DLD1 (cell line): ENCODE results near the gene CHN2.
"Not testable (repeated sequence)": the region's sequence is repeated elsewhere in the genome, so short reads cannot be mapped to it uniquely, and the experiment has no call there.

Experiments used
- in situ Hi-C: cut with HindIII; loops from 2 replicates; pipeline ENCODE4 v1.10.0; 2017; ENCODE audit warnings: low sequenced_read_pairs

Gene CHN2

DNA sequence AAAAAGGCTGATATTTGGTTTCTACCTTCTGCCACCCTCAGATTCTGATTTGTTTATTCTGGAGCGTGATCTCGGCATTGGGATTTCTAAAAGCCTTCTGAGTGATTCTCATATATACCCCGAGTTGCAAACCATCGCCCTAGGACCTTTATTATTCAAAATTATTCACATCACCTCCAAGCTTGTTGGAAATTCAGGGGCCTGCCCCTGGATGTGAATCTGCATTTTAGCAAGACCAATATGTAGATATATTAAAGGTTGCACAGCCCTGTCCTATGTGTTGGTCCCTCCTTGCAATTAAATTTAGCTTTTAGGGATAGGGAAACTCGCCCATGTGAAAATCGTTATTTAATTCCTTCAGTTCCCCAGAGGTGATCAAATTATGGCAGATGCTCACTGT, 9.0 kb upstream of the CHN2 start:
- in situ Hi-C loops, result no loop called here

DNA sequence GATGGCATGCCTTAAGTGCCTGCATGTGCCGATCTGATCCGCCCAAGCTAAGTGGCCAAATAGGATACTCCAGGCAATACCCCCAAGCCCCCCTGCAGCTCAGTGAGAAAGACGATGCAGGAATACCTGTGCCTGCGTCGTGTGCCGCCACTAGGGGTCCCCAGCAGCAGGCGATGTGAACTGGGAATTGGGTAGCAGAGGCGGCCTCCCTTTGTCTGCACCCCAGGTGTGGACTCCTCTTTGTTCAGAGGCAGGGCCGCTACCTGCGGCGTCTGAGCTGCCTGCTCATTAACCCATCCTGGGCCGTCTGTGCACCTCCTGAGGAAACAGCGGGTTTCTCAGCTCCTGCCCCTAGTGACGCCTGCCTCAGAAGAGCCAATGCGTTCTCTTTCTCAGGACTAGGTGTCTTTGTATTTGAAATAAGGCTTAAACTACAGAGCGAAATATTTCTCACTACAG, 4.8 kb upstream of the CHN2 start:
- in situ Hi-C loops, result no loop called here

GRCh38 chr7:29190349-29191045, 4.1 kb upstream of the CHN2 start:
- in situ Hi-C loops, result no loop called here

DNA sequence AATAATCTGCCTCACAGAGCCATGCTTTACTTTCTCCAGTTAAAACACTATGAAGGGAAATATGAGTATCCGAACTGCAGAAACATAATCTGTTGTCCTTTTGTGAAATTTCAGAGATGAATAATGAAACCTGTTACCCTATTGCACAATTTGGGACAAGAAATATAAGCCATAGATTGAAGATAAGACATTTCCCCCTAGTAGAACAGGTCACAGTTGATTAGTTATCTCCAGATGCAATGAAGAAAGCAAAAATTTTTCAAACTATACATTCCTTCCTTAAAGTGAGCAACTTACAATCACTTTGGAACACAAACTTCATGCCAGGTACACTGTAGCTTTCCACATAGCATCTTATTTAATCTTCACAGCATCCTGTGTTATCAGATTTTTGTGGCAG, 2.3 kb upstream of the CHN2 start:
- in situ Hi-C loops, result no loop called here

DNA sequence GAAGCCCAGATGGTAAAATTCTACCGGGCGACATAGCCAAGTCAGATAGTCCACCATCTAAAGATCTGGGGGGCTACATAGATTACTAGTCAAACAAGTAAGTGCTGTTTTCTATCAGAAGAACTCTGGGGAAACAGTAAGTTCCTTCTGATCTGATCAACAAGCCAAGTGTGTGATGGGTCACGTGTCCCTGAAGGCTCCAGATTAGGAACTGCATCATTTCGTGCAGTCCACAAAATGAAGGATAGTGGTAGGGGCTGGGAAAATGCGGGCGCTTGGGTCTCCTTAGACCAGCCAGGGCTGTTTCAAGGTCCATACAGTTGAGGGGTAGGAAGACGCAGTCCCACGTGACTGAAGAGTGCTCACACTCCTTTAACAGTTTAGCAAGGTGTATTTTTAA, 1.8 kb upstream of the CHN2 start:
- in situ Hi-C loops, result no loop called here

- in situ Hi-C loops, result no loop called here
Measured at GRCh38 chr7:29193316-29194205, 1.0 kb upstream of the CHN2 start.

- in situ Hi-C loops, result no loop called here
Measured at GRCh38 chr7:29194206-29194593, 375 bp upstream of the CHN2 start.

DNA sequence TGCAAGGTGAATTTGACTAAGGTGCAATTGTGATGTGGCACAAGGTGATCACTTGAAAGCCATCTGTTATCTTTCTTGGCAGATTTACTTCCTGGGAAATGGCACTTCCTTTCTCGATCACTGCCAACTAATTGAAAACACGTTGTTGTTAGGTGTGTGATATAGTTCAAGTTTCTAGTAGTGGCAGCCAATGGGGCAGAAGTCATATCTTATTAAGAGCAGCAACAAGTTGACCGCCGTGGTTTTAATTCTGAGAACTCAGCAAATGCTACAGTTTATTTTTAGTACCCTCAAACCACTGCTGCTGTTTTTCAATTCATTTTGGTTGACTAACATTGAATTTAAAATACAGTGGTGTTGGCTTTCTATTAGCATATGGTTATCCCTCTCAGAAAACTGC, 1.6 kb downstream of the CHN2 start:
- in situ Hi-C loops, result no loop called here

DNA sequence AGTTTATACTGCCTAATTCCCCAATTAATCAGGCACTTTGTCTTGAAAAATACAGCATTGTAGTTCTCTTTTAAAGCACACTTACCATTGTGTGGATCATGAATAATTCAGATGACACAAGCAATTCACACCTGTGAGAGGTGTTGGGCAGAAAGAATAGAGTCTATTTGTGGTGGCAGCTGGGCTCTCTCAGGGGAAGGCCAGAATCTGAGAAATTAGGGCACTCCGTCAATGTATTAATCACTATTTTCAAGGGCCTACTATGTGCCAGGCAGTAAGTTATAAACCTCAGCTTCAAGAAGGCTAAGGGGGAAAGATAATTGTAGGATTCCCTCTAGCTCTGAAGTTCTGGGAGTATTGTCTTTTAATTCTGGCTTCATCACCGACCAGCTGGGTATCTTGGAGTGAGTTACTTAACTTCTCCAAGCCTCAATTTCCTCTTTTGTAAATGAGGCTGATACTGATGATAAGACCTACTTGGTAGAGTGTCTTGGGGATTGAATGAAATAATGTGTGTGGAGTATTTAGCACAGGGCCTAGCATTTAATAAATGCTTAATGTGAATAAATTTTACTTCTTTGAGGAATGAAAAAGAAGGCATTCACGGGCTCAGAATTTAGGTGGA, 2.5 kb downstream of the CHN2 start:
- in situ Hi-C loops, result no loop called here

GRCh38 chr7:29197916-29198315, 3.3 kb downstream of the CHN2 start:
- in situ Hi-C loops, result no loop called here

DNA sequence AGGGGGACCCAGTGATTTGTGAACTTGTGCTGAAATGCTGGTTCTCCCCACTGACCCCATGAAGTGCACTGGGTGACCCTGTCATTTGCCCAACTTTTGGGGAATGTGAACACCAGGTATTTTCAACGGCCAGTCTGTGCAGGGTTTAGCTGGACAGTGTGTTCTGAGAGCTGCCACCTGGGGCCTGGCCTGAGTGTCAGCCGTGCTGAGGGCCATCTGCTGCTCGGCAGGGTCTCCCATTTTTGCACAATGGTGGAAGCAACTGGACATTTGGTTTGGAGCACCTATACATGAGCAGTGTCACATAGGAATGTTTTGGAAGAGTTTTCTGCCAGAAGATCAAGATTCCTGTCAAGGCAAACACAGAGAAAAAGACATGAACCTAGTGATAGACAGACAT, 5.2 kb downstream of the CHN2 start:
- in situ Hi-C loops, result no loop called here

- in situ Hi-C loops, result no loop called here
Measured at GRCh38 chr7:29202651-29203069, 8.1 kb downstream of the CHN2 start.

DNA sequence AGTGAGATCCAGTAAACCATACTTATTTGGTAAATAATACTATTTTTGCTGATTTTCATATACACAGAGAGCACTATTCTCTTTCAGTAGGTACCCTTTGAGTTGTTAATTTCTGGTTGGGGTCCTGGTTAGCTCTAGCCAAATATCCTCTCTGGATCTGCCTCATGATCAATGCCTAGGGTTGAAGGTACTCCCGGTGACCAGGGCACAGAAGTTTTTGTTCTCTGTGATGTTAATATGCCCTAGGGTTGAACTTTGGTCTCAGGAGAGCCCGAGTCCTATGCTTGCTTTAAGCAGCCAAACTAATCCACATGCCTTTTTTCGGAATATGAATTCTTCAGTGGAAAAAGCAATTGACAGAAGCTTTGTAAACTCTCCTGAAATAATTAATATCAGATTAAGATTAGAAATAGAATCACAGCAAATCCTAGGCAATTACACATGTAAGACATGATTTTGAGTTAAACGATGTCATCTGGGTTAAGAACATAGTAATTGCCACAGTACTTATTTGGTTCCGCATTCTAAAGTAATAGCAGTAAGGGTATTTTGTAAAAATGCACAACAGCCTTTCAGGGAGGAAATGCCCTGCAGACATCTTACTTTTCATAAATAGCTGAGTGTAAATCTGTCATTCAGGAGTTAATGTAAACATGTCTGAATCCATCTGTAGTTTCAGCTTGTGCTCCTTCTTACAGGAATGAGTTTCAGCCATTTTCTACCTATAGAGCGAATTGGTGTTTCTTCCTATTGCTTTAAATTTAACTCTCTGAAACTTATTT, 10.1 kb downstream of the CHN2 start:
- in situ Hi-C loops, result no loop called here

DNA sequence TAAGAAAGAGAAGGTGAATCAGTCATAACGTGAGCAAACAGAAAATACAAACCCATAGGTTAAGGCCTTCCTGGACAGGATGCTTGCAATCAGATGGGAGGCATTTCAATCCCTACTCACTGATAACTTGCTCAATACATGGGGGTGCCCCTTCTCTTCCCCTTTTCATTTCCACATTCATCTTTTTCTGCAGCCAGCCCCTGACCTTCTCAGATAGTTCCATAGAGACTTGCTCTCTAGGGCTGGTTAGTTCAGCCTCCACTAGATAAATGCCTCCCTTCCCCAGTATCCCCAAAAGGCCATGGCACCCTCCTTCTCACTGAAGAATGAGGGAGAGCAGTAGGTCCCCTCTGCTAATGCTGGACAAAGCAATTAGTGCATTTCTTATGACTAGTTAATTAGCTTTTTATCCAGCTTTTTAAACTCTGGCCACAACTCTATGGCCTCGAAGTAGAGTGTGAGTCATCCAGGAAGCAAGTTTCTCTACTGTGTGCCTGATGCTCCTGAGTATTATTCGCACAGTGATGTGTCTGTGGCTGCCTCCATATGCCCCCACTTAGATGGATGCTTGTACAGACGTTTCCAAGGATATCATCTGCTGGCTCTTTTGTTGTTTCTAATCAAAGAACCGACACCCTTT, 12.7 kb downstream of the CHN2 start:
- in situ Hi-C loops, result no loop called here

DNA sequence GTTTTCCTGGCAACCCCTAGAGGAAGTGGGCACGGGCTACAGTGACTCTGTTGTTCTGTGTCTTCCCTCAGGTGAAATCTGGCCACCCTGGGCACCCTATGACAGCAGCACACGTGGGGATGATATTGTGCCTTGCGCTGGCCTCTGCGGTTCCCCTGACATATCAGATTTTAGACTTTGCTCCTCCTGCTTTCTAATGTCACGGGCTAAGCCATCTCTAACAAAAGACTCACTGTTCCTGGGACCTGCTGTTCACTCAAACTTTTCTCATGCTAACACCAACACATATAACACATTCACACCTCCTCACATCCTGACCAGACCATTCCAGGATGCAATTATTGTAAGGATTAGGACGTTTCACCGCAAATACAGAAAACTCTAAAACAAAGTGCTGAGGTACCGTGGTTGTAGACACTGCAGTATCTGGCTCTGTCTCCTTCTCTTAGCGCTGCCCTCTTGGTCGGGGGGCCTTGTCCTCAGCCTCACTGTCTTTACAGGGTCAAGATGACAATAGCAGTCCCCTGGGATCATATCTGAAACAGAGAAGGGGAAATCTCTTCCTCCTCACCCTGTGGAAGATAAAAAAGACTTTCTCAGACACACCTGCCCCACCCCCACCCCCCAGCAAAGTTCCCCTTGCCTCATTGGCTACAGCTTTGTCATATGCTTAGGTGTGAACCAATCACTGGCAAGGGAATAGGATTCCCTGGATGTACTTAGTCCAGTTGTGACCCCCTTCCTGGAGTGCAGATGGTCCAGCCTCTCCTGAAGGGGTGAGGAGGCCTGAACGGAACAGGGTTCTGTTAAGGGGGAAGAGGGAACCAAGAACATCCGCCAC, 14.1 kb downstream of the CHN2 start:
- in situ Hi-C loops, result no loop called here

- in situ Hi-C loops, result no loop called here
Measured at GRCh38 chr7:29209745-29210144, 15.2 kb downstream of the CHN2 start.

DNA sequence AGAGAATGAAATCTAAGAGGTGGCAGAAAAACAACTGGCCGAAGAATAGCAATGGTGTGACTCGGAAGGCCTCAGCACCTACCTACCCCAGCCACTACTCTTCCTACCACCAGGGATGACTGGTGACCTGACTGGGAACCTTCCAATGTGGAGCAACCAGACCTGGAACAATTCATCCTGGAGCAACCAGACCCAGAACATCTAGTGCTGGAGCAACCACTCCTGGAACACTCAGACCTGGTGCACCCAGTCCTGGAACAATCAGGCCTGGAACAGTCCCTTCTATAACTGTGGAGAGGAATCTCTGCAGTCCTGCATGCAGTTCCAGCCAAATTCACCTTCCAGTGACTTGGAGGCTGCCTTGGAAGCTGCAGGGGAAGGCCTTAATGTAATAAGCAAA, 18.2 kb downstream of the CHN2 start:
- in situ Hi-C loops, result not testable (repeated sequence)

GRCh38 chr7:29214056-29214455, 19.5 kb downstream of the CHN2 start:
- in situ Hi-C loops, result no loop called here

DNA sequence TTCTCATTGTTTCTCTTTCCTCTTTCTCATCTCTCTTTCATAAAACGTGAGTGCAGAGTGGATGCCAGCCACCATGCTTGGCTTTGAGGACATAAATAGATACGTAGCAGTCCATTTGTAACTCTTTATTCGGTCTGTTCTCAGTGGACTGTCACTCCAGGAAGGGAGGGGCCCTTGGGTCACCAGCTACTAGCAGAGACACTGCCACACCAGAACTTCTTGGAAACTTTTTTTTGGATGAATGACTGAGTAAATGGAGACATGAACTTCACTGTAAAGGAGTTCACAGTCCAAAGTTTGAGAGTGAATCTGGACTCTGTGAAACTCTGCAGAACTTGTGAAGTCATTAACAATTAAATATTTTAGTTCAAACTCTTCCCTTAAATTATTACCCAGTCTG, 20.2 kb downstream of the CHN2 start:
- in situ Hi-C loops, result no loop called here

- in situ Hi-C loops, result no loop called here
Measured at GRCh38 chr7:29216128-29216527, 21.6 kb downstream of the CHN2 start.
